H1 (cell line): ENCODE measurements around the gene ZNF277. TPM values are rescaled to one million over a fixed set of nuclear protein-coding genes. Genes with fewer than 3 reads are reported as not detected.

Source experiments
- CTCF ChIA-PET: fragments of 300-600 bp; sonication (Branson Sonifier 250); formaldehyde crosslinking; loops from one replicate; lab custom pipeline; 2021; ENCODE audit not compliant: partially characterized antibody; lab: Charles Lee
- POLR2A ChIA-PET: fragments of 300-600 bp; sonication (Branson Sonifier 250); formaldehyde crosslinking; loops from one replicate; lab custom pipeline; 2021; ENCODE audit warnings: inconsistent platforms; ENCODE audit not compliant: partially characterized antibody; lab: Charles Lee
- DNase-seq, 2 experiments: peaks; one replicate each; pipeline versions ENCODE4 v3.0.0 to v3.0.0-alpha.2; 2010 to 2022; ENCODE audit warnings: low spot score in 2 of 2, low read depth in 1 of 2, mixed read lengths in 1 of 2
- FAIRE-seq: peaks from 2 replicates; lab custom pipeline; 2011; peaks lifted over from hg19 to GRCh38; lab: Jason Lieb, UNC
- H2AFZ ChIP-seq: 2 replicates; pipeline ENCODE4 v1.8.1; 2012; ENCODE audit warnings: low read length, inconsistent platforms
- H2AK5ac ChIP-seq: 2 replicates; pipeline ENCODE4 v1.6.1; 2013; ENCODE audit warnings: low read depth, low read length
- H2BK120ac ChIP-seq: replicated peaks from 2 replicates; pipeline ENCODE3; 2013; ENCODE audit warnings: low read depth, low read length, inconsistent platforms
- H2BK12ac ChIP-seq: 2 replicates; pipeline ENCODE4 v1.6.1; 2013; ENCODE audit warnings: low read depth, low read length
- H2BK15ac ChIP-seq: 2 replicates; pipeline ENCODE4 v1.6.1; 2013; ENCODE audit warnings: low read length
- H2BK20ac ChIP-seq: 2 replicates; pipeline ENCODE4 v1.6.1; 2013; ENCODE audit warnings: low read length
- H2BK5ac ChIP-seq: 2 replicates; pipeline ENCODE4 v1.6.1; 2013; ENCODE audit warnings: low read depth, low read length
- H3K14ac ChIP-seq: 2 replicates; pipeline ENCODE4 v1.6.1; 2013; ENCODE audit warnings: inconsistent platforms; ENCODE audit not compliant: insufficient read length
- H3K18ac ChIP-seq: 2 replicates; pipeline ENCODE4 v1.6.1; 2013; ENCODE audit warnings: low read length; ENCODE audit errors: extremely low read depth
- H3K23ac ChIP-seq: 2 replicates; pipeline ENCODE4 v1.6.1; 2013; ENCODE audit warnings: inconsistent platforms; ENCODE audit not compliant: insufficient read length
- H3K23me2 ChIP-seq: 2 replicates; pipeline ENCODE4 v1.6.1; 2013; ENCODE audit warnings: low read depth, low read length
- H3K27ac ChIP-seq: 2 replicates; pipeline ENCODE4 v1.6.1; 2011; ENCODE audit warnings: low read depth, low read length, inconsistent platforms
- H3K27me3 ChIP-seq, 4 experiments: replicated peaks in 1 of 4; 1 replicate in 1 of 4; 2 replicates in 3 of 4; pipeline versions ENCODE4 v1.6.1 to v1.8.1; 2011 to 2013; ENCODE audit warnings: low read length in 3 of 4, mild to moderate bottlenecking in 3 of 4, inconsistent platforms in 2 of 4, mixed read lengths in 2 of 4, moderate library complexity in 1 of 4; ENCODE audit not compliant: control insufficient read depth in 3 of 4, insufficient read depth in 3 of 4; ENCODE audit errors: extremely low read depth in 1 of 4
- H3K36me3 ChIP-seq, 4 experiments: 2 replicates each; pipeline versions ENCODE4 v1.6.1 to v1.8.1; 2011 to 2013; ENCODE audit warnings: mild to moderate bottlenecking in 4 of 4, low read length in 3 of 4, moderate library complexity in 2 of 4, control low read depth in 1 of 4, inconsistent platforms in 1 of 4; ENCODE audit not compliant: insufficient read depth in 4 of 4, control insufficient read depth in 2 of 4
- H3K4ac ChIP-seq: replicated peaks from 2 replicates; pipeline ENCODE3; 2013; ENCODE audit warnings: low read length, low read depth, mixed read lengths, inconsistent platforms; ENCODE audit not compliant: insufficient read length
- H3K4me1 ChIP-seq, 4 experiments: replicated peaks in 1 of 4; 1 replicate in 1 of 4; 2 replicates in 3 of 4; pipeline versions ENCODE4 v1.6.1 to v1.8.1; 2011 to 2013; ENCODE audit warnings: low read length in 3 of 4, inconsistent platforms in 2 of 4, mixed read lengths in 1 of 4; ENCODE audit not compliant: insufficient read depth in 4 of 4, control insufficient read depth in 3 of 4
- H3K4me2 ChIP-seq, 2 experiments: 2 replicates each; pipeline versions ENCODE4 v1.6.1 to v1.8.1; 2011 to 2013; ENCODE audit warnings: low read depth in 2 of 2, low read length in 2 of 2, control low read depth in 1 of 2, inconsistent platforms in 1 of 2, mild to moderate bottlenecking in 1 of 2; ENCODE audit not compliant: insufficient read depth in 1 of 2
- H3K4me3 ChIP-seq, 4 experiments: fragments of 200-600, 300-600 bp in 1 of 4; sonication (generic), shearing (Covaris generic), sonication (Bioruptor Twin) in 1 of 4; 2 replicates each; pipeline versions ENCODE4 v1.5.1 to v1.8.1; 2011 to 2016; ENCODE audit warnings: low read length in 4 of 4, low read depth in 3 of 4, control low read depth in 2 of 4, inconsistent platforms in 2 of 4, mild to moderate bottlenecking in 2 of 4, mixed read lengths in 1 of 4, moderate library complexity in 1 of 4; ENCODE audit not compliant: insufficient read depth in 2 of 4; ENCODE audit errors: extremely low read depth in 1 of 4
- H3K56ac ChIP-seq: replicated peaks from 2 replicates; pipeline ENCODE3; 2013; ENCODE audit warnings: low read depth, mild to moderate bottlenecking, mixed read lengths, low read length, inconsistent platforms; ENCODE audit not compliant: insufficient read length
- H3K79me1 ChIP-seq: 2 replicates; pipeline ENCODE4 v1.6.1; 2013; ENCODE audit warnings: low read depth, low read length, control low read depth
- H3K79me2 ChIP-seq, 2 experiments: 2 replicates each; pipeline versions ENCODE4 v1.6.1 to v1.8.1; 2012 to 2013; ENCODE audit warnings: low read length in 2 of 2, mild to moderate bottlenecking in 2 of 2, inconsistent platforms in 1 of 2; ENCODE audit not compliant: insufficient read depth in 2 of 2, control insufficient read depth in 1 of 2
- H3K9ac ChIP-seq, 4 experiments: replicated peaks in 1 of 4; 1 replicate in 1 of 4; 2 replicates in 3 of 4; pipeline versions ENCODE4 v1.6.1 to v1.8.1; 2011 to 2013; ENCODE audit warnings: low read depth in 3 of 4, low read length in 3 of 4, control low read depth in 2 of 4, mild to moderate bottlenecking in 2 of 4, moderate library complexity in 2 of 4, inconsistent platforms in 1 of 4; ENCODE audit errors: extremely low read depth in 1 of 4
- H3K9me3 ChIP-seq, 2 experiments: 2 replicates each; pipeline versions ENCODE4 v1.6.1 to v1.8.1; 2012 to 2013; ENCODE audit warnings: mild to moderate bottlenecking in 2 of 2, moderate library complexity in 2 of 2, control low read depth in 1 of 2, inconsistent platforms in 1 of 2, low read depth in 1 of 2, low read length in 1 of 2, mixed read lengths in 1 of 2; ENCODE audit not compliant: insufficient read depth in 2 of 2
- H4K20me1 ChIP-seq, 2 experiments: replicated peaks in 1 of 2; 2 replicates each; pipeline versions ENCODE3 to v1.8.1; 2011 to 2013; ENCODE audit warnings: inconsistent platforms in 2 of 2, low read length in 2 of 2, mild to moderate bottlenecking in 1 of 2; ENCODE audit not compliant: insufficient read depth in 2 of 2, control insufficient read depth in 1 of 2
- H4K5ac ChIP-seq: 2 replicates; pipeline ENCODE4 v1.6.1; 2013; ENCODE audit warnings: low read length, low read depth, mixed read lengths, inconsistent platforms; ENCODE audit not compliant: insufficient read length
- H4K8ac ChIP-seq: 2 replicates; pipeline ENCODE4 v1.8.0; 2013; ENCODE audit warnings: mild to moderate bottlenecking, moderate library complexity, low read length, inconsistent platforms; ENCODE audit not compliant: insufficient read depth; ENCODE audit errors: extremely low read depth
- H4K91ac ChIP-seq: replicated peaks from 2 replicates; pipeline ENCODE3; 2013; ENCODE audit warnings: low read length, mixed read lengths, inconsistent platforms; ENCODE audit not compliant: insufficient read length
- EZH2 ChIP-seq: fragments of 200-600 bp; sonication (generic); IDR thresholded peaks from 2 replicates; pipeline ENCODE4 v1.7.1; 2012; ENCODE audit warnings: low read depth, mild to moderate bottlenecking, moderate library complexity, low read length, inconsistent platforms; ENCODE audit not compliant: severe bottlenecking
- GTF2F1 ChIP-seq: IDR thresholded peaks from 2 replicates; pipeline ENCODE4 v1.6.1; 2012; ENCODE audit warnings: low read depth, low read length, improper control_type of control experiment, borderline replicate concordance
- HDAC6 ChIP-seq: IDR thresholded peaks from one replicate; pipeline ENCODE4 v1.7.1; 2012; ENCODE audit warnings: low read depth, mild to moderate bottlenecking, inconsistent platforms, low read length, moderate library complexity
- NANOG ChIP-seq: IDR thresholded peaks from 2 replicates; pipeline ENCODE4 v1.6.1; 2011; ENCODE audit warnings: low read length, low read depth, mild to moderate bottlenecking, inconsistent platforms; ENCODE audit not compliant: insufficient read depth, poor library complexity, severe bottlenecking
- PHF8 ChIP-seq: fragments of 200-600 bp; sonication (generic); conservative IDR thresholded peaks from 2 replicates; pipeline ENCODE4 v1.7.1; 2012; ENCODE audit warnings: low read depth, mild to moderate bottlenecking, inconsistent platforms, low read length, moderate library complexity
- POLR2A ChIP-seq, 2 experiments: IDR thresholded peaks; 1 replicate in 1 of 2; 2 replicates in 1 of 2; pipeline ENCODE4 v1.6.1; 2011; ENCODE audit warnings: low read depth in 2 of 2, low read length in 2 of 2, mild to moderate bottlenecking in 2 of 2; ENCODE audit errors: control extremely low read depth in 1 of 2
- SIRT6 ChIP-seq: IDR thresholded peaks from one replicate; pipeline ENCODE4 v1.7.1; 2012; ENCODE audit warnings: low read length, inconsistent platforms
- SP2 ChIP-seq: IDR thresholded peaks from 2 replicates; pipeline ENCODE4 v1.6.1; 2012; ENCODE audit warnings: mild to moderate bottlenecking, low read length, inconsistent platforms
- SP4 ChIP-seq: IDR thresholded peaks from 2 replicates; pipeline ENCODE4 v1.6.1; 2012; ENCODE audit warnings: low read length, inconsistent platforms
- TAF1 ChIP-seq: IDR thresholded peaks from 2 replicates; pipeline ENCODE4 v1.6.1; 2011; ENCODE audit warnings: mild to moderate bottlenecking, low read depth, low read length
- YY1 ChIP-seq: IDR thresholded peaks from 2 replicates; pipeline ENCODE4 v1.6.1; 2011; ENCODE audit warnings: low read depth, mild to moderate bottlenecking, low read length
- WGBS, 2 experiments: shearing (Covaris generic) in 1 of 2; methylation state at CpG; one replicate each; pipeline versions ENCODE4 v1.1.6 to v1.1.7; 2013 to 2015; ENCODE audit warnings: low lambda C conversion rate in 2 of 2, mixed read lengths in 2 of 2, inconsistent platforms in 1 of 2, low coverage in 1 of 2, missing lambda C conversion rate in 1 of 2; ENCODE audit not compliant: insufficient replicate concordance in 2 of 2, insufficient coverage in 1 of 2, insufficient read length in 1 of 2; ENCODE audit errors: extremely low coverage in 1 of 2, missing lambda C conversion rate in 1 of 2; 5-methylcytosine and 5-hydroxymethylcytosine counted together
- polyA plus RNA-seq, 7 experiments: library from polyadenylated mRNA; depleted of rRNA in 3 of 7; stranded (reverse) in 5 of 7; unstranded in 2 of 7; fragments of >200 nt in 5 of 7; fragments of 200-250 nt in 2 of 7; gene quantifications; 1 replicate in 5 of 7; 2 replicates in 1 of 7; 4 replicates in 1 of 7; pipeline versions ENCODE4 v1.2.1 to v1.2.3, GENCODE V29; 2011 to 2013; ENCODE audit warnings: missing spikeins in 2 of 7, mixed read lengths in 2 of 7
- total RNA-seq: library from RNA; stranded (reverse); fragmentation: NEBNext Ultra II Directional; extraction: Animal tissue kit (Norgen Biotek cat#: 25700); gene quantifications from 2 replicates; pipeline ENCODE4 v1.2.1, GENCODE V29; 2021
- TF ChIP-seq, protein P1 (sequence below): IDR thresholded peaks from 2 replicates; pipeline ENCODE4 v1.6.1; 2012; ENCODE audit warnings: low read length, inconsistent platforms
- TF ChIP-seq, protein P2 (sequence below): IDR thresholded peaks from 2 replicates; pipeline ENCODE4 v1.6.1; 2012; ENCODE audit warnings: inconsistent platforms

ZNF277 gene
- total and polyA plus RNA-seq, 2 of the 8 experiments (the other 6 are each of a cell fraction or from before 2014, with no cell fraction given): 5.1 to 21.7 TPM

DNA sequence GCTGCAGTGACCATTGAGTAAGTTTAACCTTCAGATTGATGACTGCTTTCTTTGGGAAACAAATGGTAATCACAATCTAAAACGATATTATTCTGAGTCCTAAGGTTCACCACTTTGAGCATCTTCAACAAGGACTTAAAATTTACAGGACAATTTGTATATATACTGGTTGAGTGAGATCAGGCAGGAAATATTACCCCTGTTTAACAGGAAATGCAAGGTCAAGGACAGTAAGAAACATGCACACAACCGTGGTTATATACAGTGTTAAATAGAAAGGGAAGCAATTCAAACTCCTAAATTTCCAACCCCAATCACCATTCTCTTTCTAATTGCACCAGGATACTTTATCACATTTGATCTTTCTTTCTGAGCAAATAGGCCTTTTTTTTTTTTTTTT lies 96.1 kb downstream of the ZNF277 start:
- no peaks in the 10 kb centered on the region for H3K9me3 ChIP-seq
- no peaks in the 10 kb centered on the region for H3K79me1 ChIP-seq
- POLR2A ChIA-PET: no interaction called here
- H3K27me3 ChIP-seq: no peaks in the 10 kb centered on the region
- no peak overlapping the region for H2BK5ac ChIP-seq
- no peaks in the 10 kb centered on the region for H3K23me2 ChIP-seq
- WGBS, 2 experiments: 80% methylated on average over 2 of the region's 2 CpGs; no CpG with 5 or more reads in 1 of the 2 experiments
- H3K79me2 ChIP-seq: no peaks in the 10 kb centered on the region
- H3K4ac ChIP-seq: no peak overlapping the region
- no peak overlapping the region for H4K5ac ChIP-seq
- no peaks in the 10 kb centered on the region for H4K20me1 ChIP-seq
- no peak overlapping the region for H3K9ac ChIP-seq
- TF ChIP-seq, protein P1, sequence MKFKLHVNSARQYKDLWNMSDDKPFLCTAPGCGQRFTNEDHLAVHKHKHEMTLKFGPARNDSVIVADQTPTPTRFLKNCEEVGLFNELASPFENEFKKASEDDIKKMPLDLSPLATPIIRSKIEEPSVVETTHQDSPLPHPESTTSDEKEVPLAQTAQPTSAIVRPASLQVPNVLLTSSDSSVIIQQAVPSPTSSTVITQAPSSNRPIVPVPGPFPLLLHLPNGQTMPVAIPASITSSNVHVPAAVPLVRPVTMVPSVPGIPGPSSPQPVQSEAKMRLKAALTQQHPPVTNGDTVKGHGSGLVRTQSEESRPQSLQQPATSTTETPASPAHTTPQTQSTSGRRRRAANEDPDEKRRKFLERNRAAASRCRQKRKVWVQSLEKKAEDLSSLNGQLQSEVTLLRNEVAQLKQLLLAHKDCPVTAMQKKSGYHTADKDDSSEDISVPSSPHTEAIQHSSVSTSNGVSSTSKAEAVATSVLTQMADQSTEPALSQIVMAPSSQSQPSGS: no peak
- TF ChIP-seq SP2: no peak
- TF ChIP-seq SP4: no peak
- no peak for TF ChIP-seq TAF1
- no peak for TF ChIP-seq POLR2A (IDR thresholded peaks at IDR 0.05; ENCODE audit: control extremely low read depth in 1 of 2, low read depth in 2 of 2, low read length in 2 of 2)
- no peak for TF ChIP-seq SIRT6
- TF ChIP-seq EZH2: no peak
- no peak for TF ChIP-seq GTF2F1
- no peak for TF ChIP-seq PHF8
- TF ChIP-seq, protein P2, sequence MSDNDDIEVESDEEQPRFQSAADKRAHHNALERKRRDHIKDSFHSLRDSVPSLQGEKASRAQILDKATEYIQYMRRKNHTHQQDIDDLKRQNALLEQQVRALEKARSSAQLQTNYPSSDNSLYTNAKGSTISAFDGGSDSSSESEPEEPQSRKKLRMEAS: no peak
- TF ChIP-seq YY1: no peak
- no peak for TF ChIP-seq NANOG
- TF ChIP-seq HDAC6: no peak
- no peak overlapping the region for H3K4me2 ChIP-seq
- H3K14ac ChIP-seq: no peak overlapping the region
- H4K8ac ChIP-seq: no peak overlapping the region
- no peak overlapping the region for H3K18ac ChIP-seq
- H3K56ac ChIP-seq: no peak overlapping the region
- no peak overlapping the region for H3K27ac ChIP-seq
- no peak overlapping the region for H3K23ac ChIP-seq
- no peak overlapping the region for H2BK15ac ChIP-seq
- no peaks in the 10 kb centered on the region for H3K4me1 ChIP-seq
- FAIRE-seq (no peak), DNase-seq (no peak)
- H2AK5ac ChIP-seq: no peak overlapping the region
- H2BK20ac ChIP-seq: no peak overlapping the region
- CTCF ChIA-PET: interaction anchor here (1.1 to 1.4 kb wide), 2 partner anchors 9 to 10 kb away, joined by 3 to 5 read pairs; no protein-coding TSS in a partner anchor
- no peak overlapping the region for H4K91ac ChIP-seq
- H3K4me3 ChIP-seq: no peak overlapping the region
- no peak overlapping the region for H2AFZ ChIP-seq
- H3K36me3 ChIP-seq: 0 out of 8 replicates have a peak, but pooled peaks cover 0 to 2% (median 0%) of the 10 kb centered on the region in 4 experiments
- H2BK12ac ChIP-seq: no peak overlapping the region
- no peak overlapping the region for H2BK120ac ChIP-seq
